ENCODE data around the gene NUAK1. TPM values are rescaled to one million over a fixed set of nuclear protein-coding genes. Genes with fewer than 3 reads are reported as not detected.

NUAK1 gene
- total RNA-seq, 1 experiment from 2014 or later, result 7.9 TPM

DNA sequence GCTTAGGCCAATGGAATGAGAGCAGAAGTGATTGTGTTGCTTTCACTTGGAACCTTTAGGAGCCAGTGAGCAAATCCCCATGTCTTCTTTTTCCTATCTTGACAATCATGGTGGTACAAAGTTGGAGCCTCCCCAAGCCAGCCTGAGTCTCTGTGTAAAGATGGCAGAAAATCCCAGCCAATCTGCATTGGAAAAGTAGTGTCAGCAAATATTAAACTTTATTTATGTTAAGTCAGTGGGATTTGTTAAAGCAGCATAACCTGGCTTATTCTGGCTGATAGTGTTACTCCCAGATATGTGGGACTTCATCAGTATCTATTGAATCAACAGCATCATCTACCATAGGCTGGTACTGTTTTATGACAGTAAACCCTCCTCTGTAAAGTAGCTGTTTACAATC lies 2.2 kb upstream of the NUAK1 start:
- BruUV-seq (replicated peaks), result no TSS peak
- CTCF ChIA-PET, result no interaction called here
- H3K4me2 ChIP-seq, result peak overlapping the region; percentile 80

DNA sequence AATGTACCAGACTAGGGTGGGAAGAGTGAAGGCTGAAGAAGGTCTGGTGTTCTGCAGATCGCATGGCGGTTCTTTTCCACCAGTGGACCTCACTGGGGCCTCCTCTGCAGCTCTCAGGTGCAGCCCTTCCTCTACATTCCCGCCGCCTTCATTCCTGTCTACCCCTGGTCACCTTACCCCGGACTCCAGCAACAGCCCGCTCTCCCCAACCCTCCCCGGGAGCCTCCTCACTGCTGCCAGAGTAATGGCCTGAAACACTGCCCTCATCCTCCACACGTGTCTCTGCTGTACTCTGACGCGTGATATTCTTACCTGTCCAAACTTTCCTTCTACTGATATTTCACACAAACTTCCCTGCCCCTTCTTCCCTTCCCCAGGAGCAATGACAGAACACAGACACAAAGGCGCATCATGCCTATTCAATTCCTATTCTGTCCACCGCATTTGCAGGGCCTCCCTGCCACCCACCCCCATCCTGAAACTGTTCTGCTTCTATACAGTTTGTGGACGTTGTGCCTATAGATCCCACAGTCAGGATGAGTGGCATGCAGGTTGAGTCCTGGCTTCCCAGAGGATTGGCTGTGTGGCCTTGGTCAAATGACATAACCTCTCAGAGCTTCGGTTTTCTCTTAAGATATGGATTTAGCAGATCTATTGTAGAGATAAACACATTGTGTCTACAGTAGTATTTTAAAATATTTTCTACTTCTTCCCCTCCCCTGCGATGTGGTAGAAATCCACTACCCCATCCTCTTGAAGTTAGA lies 1.7 kb upstream of the NUAK1 start:
- CTCF ChIA-PET, result no interaction called here

More for the DNA sequence above, 2.2 kb upstream of the NUAK1 start:
- Histone ChIP-seq H3K79me2 (ENCODE audit: low read depth) (peaks cover 57% of the 10 kb centered on the region), H3K27ac (no peak overlapping the region), H4K20me1 (ENCODE audit: insufficient read depth) (no peaks in the 10 kb centered on the region), H3K9me2 (ENCODE audit: insufficient read depth) (no peaks in the 10 kb centered on the region), H3F3A (ENCODE audit: insufficient read depth, low read depth) (peaks cover 7% of the 10 kb centered on the region), H3K36me3 (ENCODE audit: low read depth) (no peaks in the 10 kb centered on the region), H3K4me3 (peak overlapping the region; percentile 78; the same call in 1 of the 2 replicates), H3K27me3 (ENCODE audit: insufficient read depth, low read depth) (no peaks in the 10 kb centered on the region), H2AFZ (no peak overlapping the region), H3K9me3 (ENCODE audit: insufficient read depth, low read depth) (no peaks in the 10 kb centered on the region), H3K4me1 (replicated peaks; ENCODE audit: insufficient read depth) (peaks cover 35% of the 10 kb centered on the region)
- intact Hi-C loops (cut with micrococcal nuclease; ENCODE audit: unreplicated experiment), result no loop called here
- DNase-seq, result no peak
- TF ChIP-seq EZH2 (IDR thresholded peaks at IDR 0.05; ENCODE audit: low read depth), result no peak
- TF ChIP-seq, protein P1, sequence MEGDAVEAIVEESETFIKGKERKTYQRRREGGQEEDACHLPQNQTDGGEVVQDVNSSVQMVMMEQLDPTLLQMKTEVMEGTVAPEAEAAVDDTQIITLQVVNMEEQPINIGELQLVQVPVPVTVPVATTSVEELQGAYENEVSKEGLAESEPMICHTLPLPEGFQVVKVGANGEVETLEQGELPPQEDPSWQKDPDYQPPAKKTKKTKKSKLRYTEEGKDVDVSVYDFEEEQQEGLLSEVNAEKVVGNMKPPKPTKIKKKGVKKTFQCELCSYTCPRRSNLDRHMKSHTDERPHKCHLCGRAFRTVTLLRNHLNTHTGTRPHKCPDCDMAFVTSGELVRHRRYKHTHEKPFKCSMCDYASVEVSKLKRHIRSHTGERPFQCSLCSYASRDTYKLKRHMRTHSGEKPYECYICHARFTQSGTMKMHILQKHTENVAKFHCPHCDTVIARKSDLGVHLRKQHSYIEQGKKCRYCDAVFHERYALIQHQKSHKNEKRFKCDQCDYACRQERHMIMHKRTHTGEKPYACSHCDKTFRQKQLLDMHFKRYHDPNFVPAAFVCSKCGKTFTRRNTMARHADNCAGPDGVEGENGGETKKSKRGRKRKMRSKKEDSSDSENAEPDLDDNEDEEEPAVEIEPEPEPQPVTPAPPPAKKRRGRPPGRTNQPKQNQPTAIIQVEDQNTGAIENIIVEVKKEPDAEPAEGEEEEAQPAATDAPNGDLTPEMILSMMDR (conservative IDR thresholded peaks at IDR 0.05), result no peak
- POLR2A ChIA-PET (ENCODE audit: unreplicated experiment), result no interaction called here

DNA sequence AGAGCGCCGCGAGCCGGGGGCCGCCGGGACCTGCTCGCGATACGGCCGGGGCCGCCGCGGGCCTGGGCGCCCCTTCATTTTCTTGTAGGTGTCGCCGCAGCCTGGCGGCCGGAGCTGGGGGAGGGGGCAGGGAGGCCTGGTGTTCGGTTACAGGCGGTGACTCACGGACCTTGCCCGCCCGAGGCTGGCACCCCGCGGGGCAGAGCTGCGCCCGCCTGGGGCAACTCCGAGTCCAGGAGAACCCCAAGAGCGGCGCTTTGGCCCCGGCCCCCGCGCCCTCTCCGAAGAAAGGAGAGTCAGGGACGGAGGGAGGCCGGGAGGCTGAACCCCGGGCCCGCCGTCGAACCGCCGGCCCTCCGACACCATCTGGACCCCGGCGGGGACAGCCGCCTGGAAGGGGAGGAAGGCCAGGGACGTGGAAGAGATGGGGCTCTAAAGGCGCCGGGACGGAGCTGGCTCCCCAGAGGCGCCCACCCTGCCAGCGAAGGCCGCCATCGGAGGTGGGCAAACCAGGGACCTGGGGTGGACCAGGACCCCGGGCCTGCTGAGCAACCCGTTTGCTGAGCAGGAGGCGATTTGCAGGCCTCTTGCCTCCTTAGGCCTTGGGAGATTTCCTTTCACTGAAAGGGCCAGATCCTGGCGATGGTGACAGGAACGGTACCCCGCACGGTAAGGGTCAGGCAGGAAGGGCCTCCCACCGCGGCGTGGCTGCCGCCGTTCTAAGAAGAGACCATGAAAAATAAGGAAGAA lies 843 bp upstream of the NUAK1 start:
- Histone ChIP-seq H3K4me1 (replicated peaks; ENCODE audit: insufficient read depth) (peaks cover 49% of the 10 kb centered on the region), H3K4me2 (peak overlapping the region; percentile 80), H3K27me3 (ENCODE audit: insufficient read depth, low read depth) (no peaks in the 10 kb centered on the region), H3K9me2 (ENCODE audit: insufficient read depth) (no peaks in the 10 kb centered on the region), H3K9me3 (ENCODE audit: insufficient read depth, low read depth) (no peaks in the 10 kb centered on the region), H3K27ac (peak overlapping the region; percentile 62), H4K20me1 (ENCODE audit: insufficient read depth) (no peaks in the 10 kb centered on the region), H3F3A (ENCODE audit: insufficient read depth, low read depth) (peaks cover 7% of the 10 kb centered on the region), H3K79me2 (ENCODE audit: low read depth) (peaks cover 71% of the 10 kb centered on the region), H3K36me3 (ENCODE audit: low read depth) (no peaks in the 10 kb centered on the region), H3K4me3 (peak overlapping the region; percentile 78), H2AFZ (peak overlapping the region; percentile 93)
- ChIA-PET CTCF (interaction anchor here (0.7 to 1.6 kb wide), 3 partner anchors 84 to 719 kb away, joined by 3 to 4 read pairs (median 3); no protein-coding TSS in a partner anchor), POLR2A (ENCODE audit: unreplicated experiment) (interaction anchor here (0.6 to 1.0 kb wide), 5 partner anchors 30 to 903 kb away, joined by 3 read pairs; no protein-coding TSS in a partner anchor)
- BruUV-seq (replicated peaks), result no TSS peak
- intact Hi-C loops (cut with micrococcal nuclease; ENCODE audit: unreplicated experiment), result loop anchor here (5.0 to 10.0 kb wide), 4 partner anchors 68 to 432 kb away; partner anchors contain the start of gene TCP11L2
- TF ChIP-seq, protein P1 (conservative IDR thresholded peaks at IDR 0.05), result no peak
- no peak for TF ChIP-seq EZH2 (IDR thresholded peaks at IDR 0.05; ENCODE audit: low read depth)
- DNase-seq, result peak; percentile 77 to 90

More for the DNA sequence above, 1.7 kb upstream of the NUAK1 start:
- Histone ChIP-seq H3K4me2 (peak overlapping the region; percentile 80), H3K9me3 (ENCODE audit: insufficient read depth, low read depth) (no peaks in the 10 kb centered on the region), H3K4me1 (replicated peaks; ENCODE audit: insufficient read depth) (peaks cover 41% of the 10 kb centered on the region), H3K36me3 (ENCODE audit: low read depth) (no peaks in the 10 kb centered on the region), H4K20me1 (ENCODE audit: insufficient read depth) (no peaks in the 10 kb centered on the region), H3K4me3 (peak overlapping the region; percentile 78), H3F3A (ENCODE audit: insufficient read depth, low read depth) (peaks cover 7% of the 10 kb centered on the region), H3K27me3 (ENCODE audit: insufficient read depth, low read depth) (no peaks in the 10 kb centered on the region), H3K9me2 (ENCODE audit: insufficient read depth) (no peaks in the 10 kb centered on the region), H2AFZ (peak overlapping the region; percentile 93), H3K79me2 (ENCODE audit: low read depth) (peaks cover 63% of the 10 kb centered on the region), H3K27ac (peak overlapping the region; percentile 62; the same call in 1 of the 2 replicates)
- TSS peak; percentile 46 for BruUV-seq (replicated peaks)
- no peak for DNase-seq
- TF ChIP-seq, protein P1 (conservative IDR thresholded peaks at IDR 0.05), result no peak
- TF ChIP-seq EZH2 (IDR thresholded peaks at IDR 0.05; ENCODE audit: low read depth), result no peak
- intact Hi-C loops (cut with micrococcal nuclease; ENCODE audit: unreplicated experiment), result no loop called here
- POLR2A ChIA-PET (ENCODE audit: unreplicated experiment), result interaction anchor here (0.7 kb wide), 1 partner anchor 31 kb away, joined by 3 read pairs; no protein-coding TSS in a partner anchor
